Fibroblast of the aortic adventitia (primary cell): ENCODE results near the gene NFIA. TPM values are rescaled to one million over a fixed set of nuclear protein-coding genes. Genes with fewer than 3 reads are reported as not detected.

Source experiments
- DNase-seq: peaks from one replicate; pipeline ENCODE4 v3.0.0-alpha.2; 2010; ENCODE audit warnings: low read depth
- H3K4me3 ChIP-seq: 2 replicates; pipeline ENCODE4 v1.5.1; 2011; ENCODE audit warnings: low read depth, mild to moderate bottlenecking, control low read depth, low read length, moderate library complexity
- CTCF ChIP-seq: IDR thresholded peaks from 2 replicates; pipeline ENCODE4 v1.5.1; 2011; ENCODE audit warnings: mild to moderate bottlenecking, low read length, control low read depth, inconsistent platforms; ENCODE audit not compliant: insufficient read depth
- total RNA-seq: library from RNA; depleted of rRNA; stranded (reverse); fragments of >200 nt; gene quantifications from 2 replicates; pipeline ENCODE4 v1.2.3, GENCODE V29; 2012; ENCODE audit warnings: low replicate concordance

NFIA gene
- total RNA-seq, 1 donor = 32.0 TPM

- peak overlapping the region; percentile 70 for H3K4me3 ChIP-seq
- DNase-seq = peak; percentile 92
- TF ChIP-seq CTCF = no peak
Observed at GRCh38 chr1:61076728-61077675, 5.4 kb upstream of the NFIA start.

- peak; percentile 100 for DNase-seq
- peak overlapping the region; percentile 70 for H3K4me3 ChIP-seq
- no peak for TF ChIP-seq CTCF
Observed at GRCh38 chr1:61077676-61078541, 4.5 kb upstream of the NFIA start.

GRCh38 chr1:61078618-61079295, 3.6 kb upstream of the NFIA start:
- peak overlapping the region; percentile 38 for H3K4me3 ChIP-seq
- no peak for TF ChIP-seq CTCF
- DNase-seq = peak; percentile 60

- no peak for DNase-seq
- TF ChIP-seq CTCF = no peak
- H3K4me3 ChIP-seq = peak overlapping the region; percentile 6
Observed at GRCh38 chr1:61079296-61079897, 3.0 kb upstream of the NFIA start.

GRCh38 chr1:61079898-61080336, 2.4 kb upstream of the NFIA start:
- peak; percentile 20 for TF ChIP-seq CTCF
- H3K4me3 ChIP-seq = peak overlapping the region; percentile 34
- DNase-seq = peak; percentile 98
